Liver (tissue), 9 donors: ENCODE results near the gene F2RL3. TPM values are rescaled to one million over a fixed set of nuclear protein-coding genes. Genes with fewer than 3 reads are reported as not detected.

Experiments used
- DNase-seq: peaks from one replicate; pipeline ENCODE4 v3.0.0-alpha.2; 2017; ENCODE audit warnings: low spot score
- H3K27ac ChIP-seq, 2 donors: one replicate each; pipeline ENCODE4 v1.7.0; 2013; ENCODE audit warnings: inconsistent platforms in 2 of 2, low read length in 2 of 2, control low read depth in 1 of 2, low read depth in 1 of 2, mild to moderate bottlenecking in 1 of 2
- H3K27me3 ChIP-seq, 4 donors: one replicate each; pipeline versions ENCODE4 v1.6.1 to v1.7.0; 2013; ENCODE audit warnings: low read length in 3 of 4, inconsistent platforms in 1 of 4, mild to moderate bottlenecking in 1 of 4, moderate library complexity in 1 of 4; ENCODE audit not compliant: control insufficient read depth in 4 of 4, insufficient read depth in 4 of 4
- H3K36me3 ChIP-seq, 4 donors: one replicate each; pipeline versions ENCODE4 v1.6.1 to v1.7.0; 2013; ENCODE audit warnings: low read length in 3 of 4, mild to moderate bottlenecking in 3 of 4, low read depth in 1 of 4, moderate library complexity in 1 of 4; ENCODE audit not compliant: control insufficient read depth in 4 of 4, insufficient read depth in 3 of 4
- H3K4me1 ChIP-seq, 4 donors: one replicate each; pipeline versions ENCODE4 v1.6.1 to v1.7.0; 2013; ENCODE audit warnings: low read length in 3 of 4, mild to moderate bottlenecking in 3 of 4, moderate library complexity in 1 of 4; ENCODE audit not compliant: control insufficient read depth in 4 of 4, insufficient read depth in 4 of 4
- H3K4me3 ChIP-seq, 3 donors: one replicate each; pipeline versions ENCODE4 v1.6.1 to v1.7.0; 2013; ENCODE audit warnings: low read length in 3 of 3, control low read depth in 1 of 3, low read depth in 1 of 3, mild to moderate bottlenecking in 1 of 3
- H3K9ac ChIP-seq, 2 donors: one replicate each; pipeline ENCODE4 v1.7.0; 2013; ENCODE audit warnings: low read length in 2 of 2, mild to moderate bottlenecking in 2 of 2, moderate library complexity in 2 of 2, control low read depth in 1 of 2, low read depth in 1 of 2
- H3K9me3 ChIP-seq, 4 donors: one replicate each; pipeline versions ENCODE4 v1.6.1 to v1.7.0; 2013; ENCODE audit warnings: low read length in 3 of 4; ENCODE audit not compliant: control insufficient read depth in 4 of 4
- ATF3 ChIP-seq: IDR thresholded peaks from 2 replicates; pipeline ENCODE4 v1.6.1; 2016; ENCODE audit warnings: antibody characterized with exemption
- FOXA1 ChIP-seq: IDR thresholded peaks from 2 replicates; pipeline ENCODE4 v1.6.1; 2016; ENCODE audit warnings: antibody characterized with exemption
- FOXA2 ChIP-seq: IDR thresholded peaks from 2 replicates; pipeline ENCODE4 v1.6.1; 2016; ENCODE audit warnings: antibody characterized with exemption
- GABPA ChIP-seq, 2 donors: IDR thresholded peaks in 1 of 2; conservative IDR thresholded peaks in 1 of 2; 2 replicates each; pipeline ENCODE4 v1.6.1; 2016; ENCODE audit warnings: antibody characterized with exemption in 2 of 2, mild to moderate bottlenecking in 1 of 2, moderate library complexity in 1 of 2
- HNF4A ChIP-seq, 2 donors: conservative IDR thresholded peaks; 2 replicates each; pipeline ENCODE4 v1.6.1; 2016; ENCODE audit warnings: antibody characterized with exemption in 2 of 2, mild to moderate bottlenecking in 2 of 2
- HNF4G ChIP-seq: IDR thresholded peaks from 2 replicates; pipeline ENCODE4 v1.6.1; 2016; ENCODE audit warnings: antibody characterized with exemption
- MAX ChIP-seq: IDR thresholded peaks from 2 replicates; pipeline ENCODE4 v1.6.1; 2016; ENCODE audit warnings: antibody characterized with exemption
- NR2F2 ChIP-seq: IDR thresholded peaks from 2 replicates; pipeline ENCODE4 v1.6.1; 2016; ENCODE audit warnings: antibody characterized with exemption
- RXRA ChIP-seq, 2 donors: IDR thresholded peaks; 2 replicates each; pipeline ENCODE4 v1.6.1; 2017 to 2018; ENCODE audit warnings: antibody characterized with exemption in 2 of 2, mild to moderate bottlenecking in 1 of 2
- TAF1 ChIP-seq: conservative IDR thresholded peaks from 2 replicates; pipeline ENCODE4 v1.6.1; 2016; ENCODE audit warnings: antibody characterized with exemption, mild to moderate bottlenecking
- ZBTB33 ChIP-seq: IDR thresholded peaks from 2 replicates; pipeline ENCODE4 v1.6.1; 2016; ENCODE audit warnings: antibody characterized with exemption
- WGBS: extraction: QIAGEN DNeasy Blood & Tissue Kit; methylation state at CpG from one replicate; pipeline ENCODE4 v1.1.7; 2013; 5-methylcytosine and 5-hydroxymethylcytosine counted together
- polyA plus RNA-seq, 2 donors: library from polyadenylated mRNA; stranded (reverse) in 1 of 2; unstranded in 1 of 2; fragments of 200-250 nt in 1 of 2; fragments of >200 nt in 1 of 2; fragmentation: Nextera tagmentation in 1 of 2; extraction: Ambion mirVana in 1 of 2; gene quantifications; one replicate each; pipeline versions ENCODE4 v1.2.1 to v1.2.3, GENCODE V29; 2013 to 2015
- total RNA-seq, 2 donors: library from RNA; depleted of rRNA; stranded (reverse); fragments of >200 nt; gene quantifications; one replicate each; pipeline ENCODE4 v1.2.3, GENCODE V29; 2014
- TF ChIP-seq, protein P1 (sequence below): IDR thresholded peaks from 2 replicates; pipeline ENCODE4 v1.6.1; 2016; ENCODE audit warnings: antibody characterized with exemption, mild to moderate bottlenecking
- donor health status: healthy.
- donor health status: healthy.
- donor health status: healthy.
- donor health status: healthy.
- donor health status: healthy.

F2RL3 gene
- total and polyA plus RNA-seq, 4 donors, result 0.08 to 1.6 (median 0.20) TPM

- H3K27ac ChIP-seq, result no peak overlapping the region
- H3K9me3 ChIP-seq, result no peaks in the 10 kb centered on the region
- H3K4me1 ChIP-seq, result peaks cover 0 to 6% (median 4%) of the 10 kb centered on the region in 4 donors
- no peaks in the 10 kb centered on the region for H3K36me3 ChIP-seq
- 90% methylated on average over 12 of the region's 12 CpGs for WGBS
- no peak for DNase-seq
- H3K9ac ChIP-seq, result no peak overlapping the region
- H3K4me3 ChIP-seq, result no peak overlapping the region
- TF ChIP-seq GABPA (IDR thresholded peaks at IDR 0.05 in 1 of 2, conservative IDR thresholded peaks at IDR 0.05 in 1 of 2), result no peak
- TF ChIP-seq TAF1, result no peak
- TF ChIP-seq ZBTB33, result no peak
- TF ChIP-seq RXRA (IDR thresholded peaks at IDR 0.05), result no peak
- no peak for TF ChIP-seq MAX
- TF ChIP-seq FOXA1, result no peak
- no peak for TF ChIP-seq NR2F2
- H3K27me3 ChIP-seq, result peaks cover 0 to 3% (median under 1%) of the 10 kb centered on the region in 4 donors
Observed at GRCh38 chr19:16891696-16892382, 3.0 kb downstream of the F2RL3 start.

- H3K4me1 ChIP-seq, result peaks cover 0 to 6% (median 4%) of the 10 kb centered on the region in 4 donors
- WGBS, result 75% methylated on average over 4 of the region's 4 CpGs
- no peak overlapping the region for H3K4me3 ChIP-seq
- no peak overlapping the region for H3K27ac ChIP-seq
- TF ChIP-seq NR2F2 (no peak), HNF4G (no peak), ATF3 (no peak), ZBTB33 (no peak), FOXA2 (no peak), GABPA (IDR thresholded peaks at IDR 0.05 in 1 of 2, conservative IDR thresholded peaks at IDR 0.05 in 1 of 2) (no peak), HNF4A (conservative IDR thresholded peaks at IDR 0.05) (no peak), MAX (no peak), FOXA1 (no peak)
- TF ChIP-seq, protein P1, sequence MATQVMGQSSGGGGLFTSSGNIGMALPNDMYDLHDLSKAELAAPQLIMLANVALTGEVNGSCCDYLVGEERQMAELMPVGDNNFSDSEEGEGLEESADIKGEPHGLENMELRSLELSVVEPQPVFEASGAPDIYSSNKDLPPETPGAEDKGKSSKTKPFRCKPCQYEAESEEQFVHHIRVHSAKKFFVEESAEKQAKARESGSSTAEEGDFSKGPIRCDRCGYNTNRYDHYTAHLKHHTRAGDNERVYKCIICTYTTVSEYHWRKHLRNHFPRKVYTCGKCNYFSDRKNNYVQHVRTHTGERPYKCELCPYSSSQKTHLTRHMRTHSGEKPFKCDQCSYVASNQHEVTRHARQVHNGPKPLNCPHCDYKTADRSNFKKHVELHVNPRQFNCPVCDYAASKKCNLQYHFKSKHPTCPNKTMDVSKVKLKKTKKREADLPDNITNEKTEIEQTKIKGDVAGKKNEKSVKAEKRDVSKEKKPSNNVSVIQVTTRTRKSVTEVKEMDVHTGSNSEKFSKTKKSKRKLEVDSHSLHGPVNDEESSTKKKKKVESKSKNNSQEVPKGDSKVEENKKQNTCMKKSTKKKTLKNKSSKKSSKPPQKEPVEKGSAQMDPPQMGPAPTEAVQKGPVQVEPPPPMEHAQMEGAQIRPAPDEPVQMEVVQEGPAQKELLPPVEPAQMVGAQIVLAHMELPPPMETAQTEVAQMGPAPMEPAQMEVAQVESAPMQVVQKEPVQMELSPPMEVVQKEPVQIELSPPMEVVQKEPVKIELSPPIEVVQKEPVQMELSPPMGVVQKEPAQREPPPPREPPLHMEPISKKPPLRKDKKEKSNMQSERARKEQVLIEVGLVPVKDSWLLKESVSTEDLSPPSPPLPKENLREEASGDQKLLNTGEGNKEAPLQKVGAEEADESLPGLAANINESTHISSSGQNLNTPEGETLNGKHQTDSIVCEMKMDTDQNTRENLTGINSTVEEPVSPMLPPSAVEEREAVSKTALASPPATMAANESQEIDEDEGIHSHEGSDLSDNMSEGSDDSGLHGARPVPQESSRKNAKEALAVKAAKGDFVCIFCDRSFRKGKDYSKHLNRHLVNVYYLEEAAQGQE, result no peak
- H3K27me3 ChIP-seq, result peaks cover 0 to 3% (median under 1%) of the 10 kb centered on the region in 4 donors
- no peak for DNase-seq
- H3K9me3 ChIP-seq, result no peaks in the 10 kb centered on the region
- H3K36me3 ChIP-seq, result no peaks in the 10 kb centered on the region
- no peak overlapping the region for H3K9ac ChIP-seq
Observed at GRCh38 chr19:16892436-16892835, 3.6 kb downstream of the F2RL3 start.
